NCI-H345 (cell line): ENCODE data around the gene LRRC36.

Experiments
- DNase-seq: peaks from one replicate; lab custom pipeline; 2025; lab: John Stamatoyannopoulos, UW

The LRRC36 gene

DNA sequence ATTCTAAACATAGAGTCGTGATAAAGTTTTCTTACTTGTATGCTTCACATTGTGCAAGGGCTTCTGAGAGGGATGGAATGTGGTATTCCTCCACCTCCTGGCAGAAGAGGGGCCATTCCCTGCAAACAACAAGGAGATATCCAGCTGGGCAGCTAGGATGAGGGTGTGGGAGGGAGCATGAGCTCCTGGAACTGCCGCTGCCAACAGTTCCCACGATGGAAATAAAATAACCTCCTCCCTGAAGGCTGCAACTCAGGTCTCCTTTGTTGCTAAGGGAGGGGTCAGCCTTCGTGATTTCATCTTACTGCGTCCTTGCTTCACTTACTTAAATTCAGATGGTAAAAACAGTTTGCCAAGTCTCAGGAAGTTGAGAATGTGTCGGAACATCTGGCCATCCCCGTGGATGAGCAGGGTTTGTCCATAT lies 31.7 kb upstream of the LRRC36 start:
- no peak for DNase-seq

DNA sequence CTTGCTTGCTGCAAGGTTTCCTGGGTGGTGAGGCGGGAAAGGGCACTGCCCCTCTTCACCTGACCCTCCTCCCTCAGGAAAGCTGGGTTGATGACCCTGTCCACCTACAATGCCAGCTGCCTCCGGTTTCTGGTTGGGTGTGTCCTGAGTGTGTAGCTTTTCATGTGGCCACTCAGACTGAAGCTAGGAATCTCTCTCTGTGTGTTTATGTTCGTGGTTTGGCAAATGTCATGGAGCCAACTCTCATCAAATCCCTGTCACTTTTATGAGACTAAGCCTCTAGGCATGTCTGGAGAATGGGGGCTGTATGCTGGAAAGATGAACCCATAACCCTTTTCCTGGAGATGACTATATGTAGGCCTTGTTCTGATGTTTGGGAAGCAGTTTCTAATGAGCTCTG lies 30.2 kb upstream of the LRRC36 start:
- no peak for DNase-seq

DNA sequence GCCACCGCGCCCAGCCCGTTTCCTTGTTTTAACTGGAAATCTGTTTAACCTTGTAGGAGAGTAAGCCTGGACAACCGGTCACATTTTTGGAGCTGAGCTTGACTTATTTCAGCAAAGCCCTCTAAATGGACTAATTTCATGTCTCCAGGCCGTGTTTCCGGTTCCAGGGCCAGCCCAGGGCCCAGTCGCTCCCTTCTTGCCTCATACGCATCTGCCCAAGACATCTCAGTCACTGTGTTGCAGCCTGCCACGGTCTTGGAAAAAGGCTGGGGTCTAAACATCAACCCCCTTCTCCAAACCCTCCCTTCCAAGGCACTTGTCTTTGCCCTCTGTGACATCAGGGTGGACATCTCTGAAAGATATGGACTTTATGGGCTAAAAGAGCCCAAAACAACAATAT lies 28.3 kb upstream of the LRRC36 start:
- no peak for DNase-seq

DNA sequence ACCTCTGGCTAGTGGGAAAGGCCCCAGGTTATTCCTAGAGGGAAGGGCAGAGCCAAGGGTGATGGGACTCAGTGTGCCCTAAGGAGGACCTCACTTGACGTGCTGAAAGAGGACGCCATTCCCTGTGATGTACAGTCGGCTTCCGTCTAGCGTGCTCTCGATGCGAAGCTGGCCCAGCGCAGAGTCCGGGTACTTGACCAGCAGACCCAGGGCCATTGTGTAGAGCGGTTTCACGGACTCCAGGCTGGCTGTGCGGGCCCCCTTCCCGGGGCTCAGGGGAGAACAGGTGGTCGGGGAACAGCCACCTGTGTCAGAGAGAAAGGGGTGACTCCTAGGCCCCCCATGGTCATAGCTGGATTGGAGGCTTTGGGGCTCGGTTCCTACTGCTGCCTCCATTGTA lies 27.3 kb upstream of the LRRC36 start:
- no peak for DNase-seq

DNA sequence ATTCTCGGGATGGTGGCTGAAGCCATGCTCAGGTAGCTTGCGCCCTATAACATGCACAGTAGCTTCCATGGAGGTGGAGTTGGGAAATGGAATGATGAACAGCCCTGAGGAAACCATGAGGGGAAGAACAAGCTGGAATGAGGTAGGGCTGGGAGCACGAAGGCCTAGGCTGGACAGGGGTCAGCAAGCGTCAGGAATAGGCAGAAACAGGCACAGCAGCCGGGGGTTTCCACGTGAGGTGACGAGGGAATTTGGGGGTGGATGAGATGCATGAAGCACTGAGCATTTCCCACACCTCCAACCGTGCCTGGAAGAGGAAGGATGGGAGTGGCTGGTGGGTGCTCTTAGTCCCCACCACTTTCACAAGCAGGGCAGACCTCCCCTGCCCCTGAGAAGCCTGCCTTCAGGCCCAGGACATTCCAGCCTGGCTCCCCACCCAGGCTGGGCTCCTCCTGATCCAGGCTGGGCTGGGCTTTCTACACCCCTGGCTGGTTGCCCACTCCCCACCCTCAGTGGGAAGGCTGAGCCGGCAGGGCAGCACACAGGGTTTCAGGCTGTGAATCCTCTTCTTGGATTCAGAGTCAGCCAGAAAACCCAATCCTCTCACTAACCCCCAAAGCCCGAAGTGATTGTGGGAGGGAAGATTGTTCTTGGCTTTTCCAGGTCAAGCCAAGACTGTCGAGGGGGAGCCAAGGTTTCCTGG lies 25.4 kb upstream of the LRRC36 start:
- no peak for DNase-seq

- DNase-seq, result no peak
These were observed 24.5 kb upstream of the LRRC36 start for GRCh38 chr16:67302076-67302475.

GRCh38 chr16:67302970-67303369 lies 23.6 kb upstream of the LRRC36 start:
- no peak for DNase-seq

DNA sequence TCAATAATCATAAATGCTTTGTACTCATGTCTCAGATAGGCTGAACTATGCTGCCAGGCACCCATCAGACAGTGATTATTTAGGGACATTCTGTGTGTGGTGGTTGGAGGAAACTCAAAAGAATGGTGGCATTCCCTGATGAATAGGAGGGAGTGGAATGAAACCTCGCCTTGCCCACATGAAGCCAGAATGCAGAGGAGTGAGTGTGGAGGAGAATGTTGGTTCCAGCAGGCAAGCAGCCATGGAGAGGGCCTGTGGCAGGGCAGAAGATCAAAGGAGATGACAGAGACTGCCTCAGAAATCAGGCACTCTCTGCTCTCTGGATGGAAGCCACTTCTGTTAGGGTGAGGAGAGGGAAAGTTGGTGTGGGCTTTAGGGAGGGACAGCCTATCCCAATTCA lies 22.6 kb upstream of the LRRC36 start:
- DNase-seq, result no peak

- no peak for DNase-seq
These were observed 21.2 kb upstream of the LRRC36 start for GRCh38 chr16:67305216-67306071.

DNA sequence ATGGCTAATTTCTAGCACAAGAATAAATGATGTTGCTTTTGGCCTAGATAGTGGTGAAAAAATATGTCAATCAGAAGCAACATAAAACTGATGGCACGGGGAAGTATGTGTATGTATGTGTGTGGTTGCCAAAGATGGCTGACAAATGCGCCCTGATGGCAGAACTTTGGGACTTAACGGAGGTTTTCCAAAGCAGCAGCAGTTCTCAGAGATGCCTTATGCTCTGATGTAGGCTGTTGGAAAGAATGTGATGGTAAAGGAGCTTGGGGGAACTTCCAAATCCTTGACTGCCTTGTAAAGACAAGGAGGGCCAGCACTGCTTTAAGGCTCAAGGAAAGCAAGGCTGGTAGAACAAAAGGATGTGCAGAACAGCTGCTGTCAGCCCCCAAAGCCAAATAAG lies 16.1 kb upstream of the LRRC36 start:
- no peak for DNase-seq

GRCh38 chr16:67311607-67312488 lies 14.8 kb upstream of the LRRC36 start:
- DNase-seq, result no peak

DNA sequence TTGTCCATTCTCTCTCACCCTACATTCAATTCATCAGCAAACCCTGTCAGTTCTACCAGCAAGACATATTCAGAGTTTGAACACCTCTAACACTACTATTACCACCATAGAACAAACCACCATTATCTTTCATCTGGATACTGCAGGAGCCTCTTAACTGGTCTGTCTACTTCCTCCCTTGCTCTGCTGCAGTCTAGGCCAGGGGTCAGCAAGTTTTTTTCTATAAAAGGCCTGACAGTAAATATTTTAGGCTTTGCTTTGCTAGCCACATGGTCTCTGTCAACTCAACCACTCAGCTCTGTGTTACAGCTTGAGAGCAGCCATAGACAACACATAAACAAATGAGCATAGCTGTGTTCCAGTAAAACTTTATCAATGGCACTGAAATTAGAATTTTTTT lies 13.9 kb upstream of the LRRC36 start:
- DNase-seq, result no peak

DNA sequence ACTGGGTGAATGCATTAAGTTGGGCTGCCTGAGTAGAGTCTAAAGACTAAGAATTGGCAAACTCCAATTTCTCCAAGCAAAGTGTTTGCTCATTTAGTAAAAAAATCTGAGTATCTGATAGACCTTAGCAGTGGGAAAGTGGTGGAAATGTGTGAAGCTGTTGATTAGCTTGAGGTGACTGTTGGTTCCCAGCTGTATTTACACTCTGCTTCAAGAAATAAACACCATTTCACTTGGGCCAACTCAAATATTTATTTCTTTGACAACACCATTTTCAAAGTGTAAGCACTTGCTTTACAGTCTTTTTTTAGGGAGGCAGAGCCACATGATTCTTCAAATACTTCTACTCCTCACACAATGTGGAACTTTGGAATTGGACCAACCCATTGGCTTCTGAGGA lies 8.8 kb upstream of the LRRC36 start:
- no peak for DNase-seq

- no peak for DNase-seq
These were observed 522 bp upstream of the LRRC36 start for GRCh38 chr16:67326115-67326471.

DNA sequence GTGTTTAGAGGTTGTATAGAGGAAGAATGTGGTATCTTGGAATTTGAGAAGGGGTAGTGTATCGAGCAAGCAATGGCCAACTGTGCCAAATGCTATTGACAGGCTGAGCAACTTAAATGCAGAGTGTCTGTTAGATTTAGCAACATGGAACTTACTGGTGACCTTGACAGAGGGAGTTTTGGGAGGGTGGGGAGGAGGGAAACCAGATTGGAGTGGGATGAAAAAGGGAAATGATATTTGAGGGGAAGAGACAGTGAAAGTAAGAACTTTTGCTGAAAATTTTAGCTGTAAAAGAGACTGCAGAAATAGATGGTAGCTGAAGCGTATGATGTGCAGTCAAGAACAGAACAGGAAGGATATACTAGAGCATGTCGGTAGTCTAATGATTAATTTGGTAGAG lies 1.1 kb downstream of the LRRC36 start:
- DNase-seq, result no peak

GRCh38 chr16:67329901-67330300 lies 3.3 kb downstream of the LRRC36 start:
- DNase-seq, result no peak

DNA sequence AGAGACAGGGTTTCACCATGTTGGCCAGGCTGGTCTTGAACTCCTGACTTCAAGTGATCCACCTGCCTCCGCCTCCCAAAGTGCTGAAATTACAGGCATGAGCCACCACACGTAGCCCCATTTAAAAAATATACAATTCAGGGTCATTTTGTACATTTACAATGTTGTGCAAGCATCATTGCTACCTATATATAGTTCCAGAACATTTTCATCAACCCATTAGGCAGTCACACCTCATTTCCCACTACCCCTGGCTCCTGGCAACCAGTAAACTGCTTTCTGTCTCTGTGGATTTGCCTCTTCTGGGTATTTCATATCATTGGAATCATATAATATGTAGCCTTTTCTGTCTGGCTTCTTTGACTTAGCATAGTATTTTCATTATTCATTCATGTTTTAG lies 6.7 kb downstream of the LRRC36 start:
- no peak for DNase-seq

- no peak for DNase-seq
These were observed 9.5 kb downstream of the LRRC36 start for GRCh38 chr16:67336116-67336515.

DNA sequence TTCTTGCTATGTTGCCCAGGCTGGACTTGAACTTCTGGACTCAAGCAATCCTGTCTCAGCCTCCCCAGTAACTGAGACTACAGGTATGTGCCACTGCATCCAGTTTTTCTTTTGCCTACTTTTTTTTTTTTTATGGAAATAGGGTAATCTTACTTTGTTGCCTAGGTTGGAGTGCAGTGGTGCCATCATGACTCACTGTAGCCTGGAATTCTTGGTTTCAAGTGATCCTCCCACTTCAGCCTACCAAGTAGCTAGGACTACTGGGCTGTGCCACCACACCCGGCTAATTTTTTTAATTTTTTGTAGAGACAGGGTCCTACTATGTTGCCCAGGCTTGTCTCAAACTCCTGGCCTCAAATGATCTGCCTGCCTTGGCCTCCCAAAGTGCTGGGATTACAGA lies 10.0 kb downstream of the LRRC36 start:
- no peak for DNase-seq

DNA sequence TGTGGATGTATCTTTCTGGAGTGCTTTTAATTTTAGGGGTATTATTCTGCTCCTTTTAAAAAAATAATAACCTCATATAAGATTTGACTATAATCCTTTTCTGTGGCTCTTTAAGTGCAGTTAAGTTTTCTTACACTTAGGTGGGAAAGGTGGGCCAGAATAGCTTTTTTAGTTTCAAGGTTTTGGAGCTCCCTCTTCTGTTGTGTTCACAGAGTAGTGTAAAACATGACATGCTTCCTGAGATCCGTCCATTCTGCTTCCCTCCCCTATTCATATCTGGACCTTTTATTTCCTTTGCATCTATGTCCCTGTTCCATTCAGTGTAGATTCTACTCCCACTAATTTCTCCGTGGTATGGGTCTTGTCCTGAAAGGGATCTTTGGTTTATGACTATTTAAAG lies 12.8 kb downstream of the LRRC36 start:
- no peak for DNase-seq

DNA sequence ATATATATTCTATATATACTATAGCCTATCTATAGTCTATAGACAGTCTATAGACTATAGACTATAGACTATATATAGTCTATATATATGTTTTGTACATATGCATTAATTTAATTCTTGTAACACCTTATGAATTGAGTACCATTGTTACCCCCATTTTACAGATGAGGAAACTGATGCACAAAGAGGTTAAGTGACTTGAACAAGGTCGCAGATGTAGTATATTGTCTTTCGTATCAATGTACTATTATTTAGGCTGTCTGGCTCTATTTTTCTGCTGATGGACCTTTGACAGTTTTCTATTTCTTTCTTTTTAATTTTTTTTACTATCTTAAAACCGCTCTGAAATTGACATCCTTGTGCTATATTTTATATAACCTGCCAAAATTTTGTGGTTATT lies 14.6 kb downstream of the LRRC36 start:
- DNase-seq, result no peak

DNA sequence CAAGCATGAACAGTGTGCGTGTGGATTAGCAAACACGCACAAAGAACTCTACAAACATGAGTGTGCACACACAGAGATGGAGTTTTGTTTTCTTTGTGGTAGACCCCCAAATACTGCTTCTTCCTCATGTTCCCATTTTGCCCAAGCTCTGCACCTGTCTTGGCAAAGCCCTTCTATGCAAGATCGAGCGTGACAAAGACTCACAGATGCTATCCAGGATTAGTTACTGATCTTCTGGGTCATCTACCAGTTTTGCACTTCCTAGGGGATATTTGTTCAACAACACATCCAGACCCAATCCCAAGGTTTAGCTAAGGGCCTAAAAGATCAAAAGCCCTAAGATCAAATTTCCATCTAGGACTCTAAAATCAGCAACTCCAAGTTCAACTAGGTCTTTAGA lies 16.0 kb downstream of the LRRC36 start:
- DNase-seq, result no peak

- no peak for DNase-seq
These were observed 18.8 kb downstream of the LRRC36 start for GRCh38 chr16:67345401-67345800.
